ENCODE data around the gene CLK3. TPM values are rescaled to one million over a fixed set of nuclear protein-coding genes. Genes with fewer than 3 reads are reported as not detected.

Gene CLK3
- total and polyA plus RNA-seq, 2 of the 8 experiments (the other 6 are each of a cell fraction or from before 2014, with no cell fraction given) = 43.5 to 67.3 TPM

DNA sequence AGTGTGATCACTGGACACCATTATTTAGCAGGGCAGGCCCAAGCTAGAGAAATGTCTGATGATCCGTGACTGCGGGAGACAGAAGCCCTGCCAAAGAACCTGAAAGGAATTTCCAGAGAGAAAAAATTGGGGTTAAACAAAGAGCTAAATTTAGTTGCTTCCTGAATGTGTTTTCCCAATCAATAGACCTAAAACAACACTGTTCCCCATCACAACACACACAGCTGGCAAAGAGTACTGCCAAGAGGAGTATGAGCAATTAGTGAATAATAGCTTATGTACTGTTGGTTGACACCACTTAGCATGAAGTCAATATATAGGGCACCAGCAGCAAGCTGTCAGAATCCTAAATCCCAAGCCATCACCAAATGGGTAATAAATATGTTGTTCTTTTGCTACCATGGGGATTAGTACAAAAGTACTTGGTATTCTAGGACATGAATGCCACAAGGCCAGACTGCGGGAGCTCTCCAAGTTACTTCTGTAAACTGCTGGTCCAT, 35.7 kb downstream of the CLK3 start:
- Histone ChIP-seq H3K23me2 (ENCODE audit: low read depth, low read length) (no peaks in the 10 kb centered on the region), H3K27ac (ENCODE audit: low read depth, low read length) (no peak overlapping the region), H3K4me2 (ENCODE audit: insufficient read depth in 1 of 2, low read depth in 2 of 2, low read length in 2 of 2) (no peak overlapping the region), H4K20me1 (replicated peaks in 1 of 2; ENCODE audit: control insufficient read depth in 1 of 2, insufficient read depth in 2 of 2, low read length in 2 of 2) (peaks cover 0 to 5% of the 10 kb centered on the region in 2 experiments), H3K23ac (ENCODE audit: insufficient read length) (no peak overlapping the region), H3K14ac (ENCODE audit: insufficient read length) (no peak overlapping the region), H3K18ac (ENCODE audit: extremely low read depth, low read length) (no peak overlapping the region), H2BK12ac (ENCODE audit: low read depth, low read length) (no peak overlapping the region), H2AK5ac (ENCODE audit: low read depth, low read length) (no peak overlapping the region), H2BK120ac (replicated peaks; ENCODE audit: low read depth, low read length) (no peak overlapping the region), H2BK15ac (ENCODE audit: low read length) (no peak overlapping the region), H3K56ac (replicated peaks; ENCODE audit: insufficient read length, low read depth, low read length) (no peak overlapping the region), H3K4ac (replicated peaks; ENCODE audit: insufficient read length, low read depth, low read length) (no peak overlapping the region), H3K9me3 (ENCODE audit: insufficient read depth in 2 of 2, low read depth in 1 of 2, low read length in 1 of 2) (no peaks in the 10 kb centered on the region), H3K79me2 (ENCODE audit: control insufficient read depth in 1 of 2, insufficient read depth in 2 of 2, low read length in 2 of 2) (no peaks in the 10 kb centered on the region; a peak in 1 of 4 replicates), H4K91ac (replicated peaks; ENCODE audit: insufficient read length, low read length) (no peak overlapping the region), H4K8ac (ENCODE audit: extremely low read depth, insufficient read depth, low read length) (no peak overlapping the region), H2AFZ (ENCODE audit: low read length) (no peak overlapping the region), H3K4me3 (ENCODE audit: extremely low read depth in 1 of 4, insufficient read depth in 2 of 4, low read depth in 3 of 4, low read length in 4 of 4) (no peak overlapping the region), H3K79me1 (ENCODE audit: low read depth, low read length) (peaks cover 8% of the 10 kb centered on the region; the same call in 1 of the 2 replicates), H2BK5ac (ENCODE audit: low read depth, low read length) (no peak overlapping the region), H2BK20ac (ENCODE audit: low read length) (no peak overlapping the region), H3K4me1 (replicated peaks in 1 of 4; ENCODE audit: control insufficient read depth in 3 of 4, insufficient read depth in 4 of 4, low read length in 3 of 4) (no peaks in the 10 kb centered on the region), H3K27me3 (replicated peaks in 1 of 4; ENCODE audit: control insufficient read depth in 3 of 4, extremely low read depth in 1 of 4, insufficient read depth in 3 of 4, low read length in 3 of 4) (no peaks in the 10 kb centered on the region), H3K9ac (replicated peaks in 1 of 4; ENCODE audit: extremely low read depth in 1 of 4, low read depth in 3 of 4, low read length in 3 of 4) (no peak overlapping the region), H3K36me3 (ENCODE audit: control insufficient read depth in 2 of 4, insufficient read depth in 4 of 4, low read length in 3 of 4) (peaks cover 0 to 5% (median 2%) of the 10 kb centered on the region in 4 experiments; a peak in 4 of 8 replicates), H4K5ac (ENCODE audit: insufficient read length, low read depth, low read length) (no peak overlapping the region)
- no peak for FAIRE-seq
- WGBS, 2 experiments (ENCODE audit: extremely low coverage in 1 of 2, insufficient coverage in 1 of 2, insufficient read length in 1 of 2, insufficient replicate concordance in 2 of 2, low coverage in 1 of 2, low lambda C conversion rate in 2 of 2, missing lambda C conversion rate in 1 of 2) = 88% methylated on average over 3 of the region's 3 CpGs; no CpG with 5 or more reads in 1 of the 2 experiments
- POLR2A ChIA-PET (ENCODE audit: partially characterized antibody) = interaction anchor here (1.2 kb wide), 1 partner anchor 44 kb away, joined by 3 read pairs; no protein-coding TSS in a partner anchor
- DNase-seq (ENCODE audit: low read depth in 1 of 2, low spot score in 2 of 2) = no peak
- CTCF ChIA-PET (ENCODE audit: partially characterized antibody) = interaction anchor here (0.6 to 24.1 kb wide), 8 partner anchors 9 to 149 kb away, joined by 3 to 538 read pairs (median 3); partner anchors contain the start of gene CLK3
- TF ChIP-seq GABPA (IDR thresholded peaks at IDR 0.05; ENCODE audit: borderline replicate concordance, insufficient read depth, low read length) (no peak), CBX8 (IDR thresholded peaks at IDR 0.05; ENCODE audit: borderline replicate concordance, low read depth, low read length) (no peak), JUND (IDR thresholded peaks at IDR 0.05; ENCODE audit: low read length) (no peak), FOSL1 (IDR thresholded peaks at IDR 0.05; ENCODE audit: insufficient read depth, low read depth, low read length) (no peak), SIX5 (IDR thresholded peaks at IDR 0.05; ENCODE audit: low read depth, low read length) (no peak), TBP (IDR thresholded peaks at IDR 0.05; ENCODE audit: low read depth, low read length) (no peak), TCF12 (IDR thresholded peaks at IDR 0.05; ENCODE audit: low read depth, low read length) (no peak), RFX5 (IDR thresholded peaks at IDR 0.05; ENCODE audit: borderline replicate concordance, low read depth, low read length) (no peak), GTF2F1 (IDR thresholded peaks at IDR 0.05; ENCODE audit: borderline replicate concordance, low read depth, low read length) (no peak), BRCA1 (IDR thresholded peaks at IDR 0.05; ENCODE audit: low read depth, low read length) (no peak), SAP30 (IDR thresholded peaks at IDR 0.05; ENCODE audit: insufficient read depth, insufficient replicate concordance, low read length) (no peak)
- TF ChIP-seq, protein P1, sequence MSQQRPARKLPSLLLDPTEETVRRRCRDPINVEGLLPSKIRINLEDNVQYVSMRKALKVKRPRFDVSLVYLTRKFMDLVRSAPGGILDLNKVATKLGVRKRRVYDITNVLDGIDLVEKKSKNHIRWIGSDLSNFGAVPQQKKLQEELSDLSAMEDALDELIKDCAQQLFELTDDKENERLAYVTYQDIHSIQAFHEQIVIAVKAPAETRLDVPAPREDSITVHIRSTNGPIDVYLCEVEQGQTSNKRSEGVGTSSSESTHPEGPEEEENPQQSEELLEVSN (IDR thresholded peaks at IDR 0.05) = no peak

Data from H1 (cell line).